GM23338 (cell line): ENCODE results near the gene ZNF831. TPM values are rescaled to one million over a fixed set of nuclear protein-coding genes. Genes with fewer than 3 reads are reported as not detected.

Experiments used
- ATAC-seq: fragments of 200-7000 bp; cut with Tn5 transposase; 3 replicates; pipeline ENCODE4 v1.9.1; 2020
- DNase-seq: peaks from one replicate; pipeline ENCODE4 v3.0.0-alpha.2; 2015; ENCODE audit warnings: low spot score
- H2AFZ ChIP-seq: fragments of 200-600 bp; sonication (generic); 2 replicates; pipeline ENCODE4 v1.8.0; 2016; ENCODE audit warnings: antibody characterized with exemption, mild to moderate bottlenecking, moderate library complexity
- H3F3A ChIP-seq: fragments of 200-600 bp; sonication (generic); replicated peaks from 2 replicates; pipeline ENCODE4 v1.8.0; 2017; ENCODE audit warnings: antibody characterized with exemption, mixed run types, low read depth
- H3K27ac ChIP-seq: fragments of 200-600 bp; sonication (generic); 2 replicates; pipeline ENCODE4 v1.6.1; 2016; ENCODE audit warnings: low read depth
- H3K27me3 ChIP-seq: fragments of 200-600 bp; sonication (generic); 2 replicates; pipeline ENCODE4 v1.8.0; 2016; ENCODE audit warnings: mild to moderate bottlenecking, mixed run types, moderate library complexity; ENCODE audit not compliant: insufficient read depth
- H3K36me3 ChIP-seq: fragments of 200-600 bp; sonication (generic); 2 replicates; pipeline ENCODE4 v1.8.0; 2016; ENCODE audit warnings: mild to moderate bottlenecking; ENCODE audit not compliant: insufficient read depth
- H3K4me1 ChIP-seq: fragments of 200-600 bp; sonication (generic); 2 replicates; pipeline ENCODE4 v1.8.0; 2016; ENCODE audit warnings: mild to moderate bottlenecking, moderate library complexity; ENCODE audit not compliant: insufficient read depth
- H3K4me2 ChIP-seq: fragments of 200-600 bp; sonication (generic); 2 replicates; pipeline ENCODE4 v1.7.1; 2017; ENCODE audit warnings: mixed run types
- H3K4me3 ChIP-seq: fragments of 200-600 bp; sonication (generic); 2 replicates; pipeline ENCODE4 v1.6.1; 2016; ENCODE audit warnings: mixed run types
- H3K79me2 ChIP-seq: fragments of 200-600 bp; sonication (generic); replicated peaks from 2 replicates; pipeline ENCODE4 v1.8.0; 2017; ENCODE audit warnings: mild to moderate bottlenecking; ENCODE audit not compliant: insufficient read depth
- H3K9me2 ChIP-seq: fragments of 200-600 bp; sonication (generic); 2 replicates; pipeline ENCODE4 v1.8.0; 2017; ENCODE audit not compliant: insufficient read depth
- H4K20me1 ChIP-seq: fragments of 200-600 bp; sonication (generic); replicated peaks from 2 replicates; pipeline ENCODE4 v1.8.0; 2017; ENCODE audit warnings: mild to moderate bottlenecking; ENCODE audit not compliant: insufficient read depth
- H3K27ac Mint-ChIP-seq: 2 replicates; pipeline ENCODE4 v1.8.0; 2020; ENCODE audit warnings: inconsistent platforms, mild to moderate bottlenecking, moderate library complexity, mixed read lengths
- H3K27me3 Mint-ChIP-seq: 3 replicates; pipeline ENCODE4 v1.8.0; 2022; ENCODE audit warnings: low read depth, mild to moderate bottlenecking, moderate library complexity, mixed read lengths, inconsistent platforms; ENCODE audit not compliant: insufficient read depth, poor library complexity
- H3K36me3 Mint-ChIP-seq: 3 replicates; pipeline ENCODE4 v1.8.0; 2021; ENCODE audit warnings: low read depth, mild to moderate bottlenecking, inconsistent platforms, moderate library complexity, mixed read lengths
- H3K4me1 Mint-ChIP-seq: 3 replicates; pipeline ENCODE4 v1.8.0; 2020; ENCODE audit warnings: mild to moderate bottlenecking, inconsistent platforms, mixed read lengths
- H3K4me3 Mint-ChIP-seq: 3 replicates; pipeline ENCODE4 v1.8.0; 2021; ENCODE audit warnings: moderate library complexity, mild to moderate bottlenecking, inconsistent platforms, mixed read lengths
- H3K9me3 Mint-ChIP-seq: 3 replicates; pipeline ENCODE4 v1.8.0; 2020; ENCODE audit warnings: moderate library complexity, mild to moderate bottlenecking, inconsistent platforms, mixed read lengths
- EZH2phosphoT487 ChIP-seq: fragments of 200-600 bp; sonication (generic); IDR thresholded peaks from one replicate; pipeline ENCODE4 v1.8.1; 2018; ENCODE audit warnings: antibody characterized with exemption; ENCODE audit not compliant: unreplicated experiment
- POLR2AphosphoS5 ChIP-seq: IDR thresholded peaks from 2 replicates; pipeline ENCODE4 v1.6.1; 2016; ENCODE audit warnings: antibody characterized with exemption, low read depth
- ZNF114 ChIP-seq: fragments of 250-450 bp; sonication (Bioruptor Pico); IDR thresholded peaks from 2 replicates; pipeline ENCODE4 v1.5.0; 2020; ENCODE audit warnings: mild to moderate bottlenecking, moderate library complexity
- polyA plus RNA-seq: library from polyadenylated mRNA; unstranded; fragments of >200 nt; fragmentation: Nextera tagmentation; extraction: Ambion mirVana; gene quantifications from 2 replicates; pipeline ENCODE4 v1.2.1, GENCODE V29; 2016
- total RNA-seq: library from RNA; depleted of rRNA; stranded (reverse); fragments of >200 nt; shearing (Covaris generic); gene quantifications from 2 replicates; pipeline ENCODE4 v1.2.3, GENCODE V29; 2014
- TF ChIP-seq, protein P1 (sequence below): fragments of 250-450 bp; sonication (Bioruptor Pico); IDR thresholded peaks from 2 replicates; pipeline ENCODE4 v1.5.0; 2020; ENCODE audit warnings: mild to moderate bottlenecking, moderate library complexity
- TF ChIP-seq, protein P2 (sequence below): IDR thresholded peaks from one replicate; pipeline ENCODE4 v1.6.1; 2018; ENCODE audit warnings: antibody characterized with exemption; ENCODE audit not compliant: unreplicated experiment
- TF ChIP-seq, protein P3 (sequence below): IDR thresholded peaks from 2 replicates; pipeline ENCODE4 v1.6.1; 2016; ENCODE audit warnings: antibody characterized with exemption

Gene ZNF831
- total and polyA plus RNA-seq, 2 experiments from 2014 or later = not detected

DNA sequence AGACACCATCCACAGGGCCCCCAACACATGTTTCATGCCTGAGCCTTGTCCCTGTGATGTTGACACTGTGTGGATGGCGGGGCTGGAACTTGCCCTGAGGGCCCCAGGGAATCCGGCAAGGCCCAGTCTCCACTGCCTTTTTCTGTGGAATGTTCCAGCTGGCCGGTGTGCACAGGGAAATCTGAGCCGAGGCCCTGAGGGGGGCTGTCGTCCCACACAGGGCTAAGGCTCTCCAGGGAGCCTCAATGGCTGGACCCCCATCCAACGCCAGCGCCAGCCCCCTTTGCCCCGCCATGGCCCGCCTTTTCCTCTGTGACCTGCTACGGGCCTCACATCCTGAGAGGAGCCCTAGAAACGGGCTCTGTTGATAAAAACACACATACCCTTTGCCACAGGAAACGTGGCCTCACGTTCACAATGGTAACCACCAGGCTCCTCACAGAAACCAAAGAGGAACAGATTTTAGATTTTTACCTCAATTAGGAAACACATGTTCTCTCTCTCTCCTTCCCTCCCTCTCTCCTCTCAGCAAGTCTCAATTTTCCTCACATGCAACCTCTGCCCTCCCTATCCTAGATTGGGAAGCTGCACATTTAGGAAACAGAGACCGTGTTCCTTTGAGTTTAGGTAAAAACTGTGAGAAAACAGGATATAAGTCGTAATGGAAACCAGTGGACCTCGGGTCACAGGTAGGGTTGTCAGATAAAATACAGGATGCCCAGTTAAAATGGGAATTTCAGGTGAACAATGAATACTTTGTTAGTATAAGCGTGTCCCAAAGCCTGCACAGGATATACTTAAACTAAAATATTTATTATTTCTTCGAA lies 13.7 kb upstream of the ZNF831 start:
- peaks cover 4% of the 10 kb centered on the region; the same call in 1 of the 2 replicates for H3K9me2 ChIP-seq
- no peak overlapping the region for H3K27ac ChIP-seq
- no peaks in the 10 kb centered on the region for H3K27me3 ChIP-seq
- Mint-ChIP-seq H3K36me3 (no peaks in the 10 kb centered on the region), H3K4me3 (no peak overlapping the region), H3K27me3 (peaks cover 10% of the 10 kb centered on the region), H3K27ac (no peak overlapping the region), H3K9me3 (no peaks in the 10 kb centered on the region; the same call in 1 of the 3 replicates), H3K4me1 (no peaks in the 10 kb centered on the region)
- H3F3A ChIP-seq = no peaks in the 10 kb centered on the region
- DNase-seq = no peak
- no peaks in the 10 kb centered on the region for H3K36me3 ChIP-seq
- H4K20me1 ChIP-seq = no peaks in the 10 kb centered on the region
- no peaks in the 10 kb centered on the region for H3K79me2 ChIP-seq
- no peak overlapping the region for H3K4me3 ChIP-seq
- no peak overlapping the region for H3K4me2 ChIP-seq
- H2AFZ ChIP-seq = no peak overlapping the region
- no peaks in the 10 kb centered on the region for H3K4me1 ChIP-seq
- ATAC-seq = no peak
- TF ChIP-seq, protein P1, sequence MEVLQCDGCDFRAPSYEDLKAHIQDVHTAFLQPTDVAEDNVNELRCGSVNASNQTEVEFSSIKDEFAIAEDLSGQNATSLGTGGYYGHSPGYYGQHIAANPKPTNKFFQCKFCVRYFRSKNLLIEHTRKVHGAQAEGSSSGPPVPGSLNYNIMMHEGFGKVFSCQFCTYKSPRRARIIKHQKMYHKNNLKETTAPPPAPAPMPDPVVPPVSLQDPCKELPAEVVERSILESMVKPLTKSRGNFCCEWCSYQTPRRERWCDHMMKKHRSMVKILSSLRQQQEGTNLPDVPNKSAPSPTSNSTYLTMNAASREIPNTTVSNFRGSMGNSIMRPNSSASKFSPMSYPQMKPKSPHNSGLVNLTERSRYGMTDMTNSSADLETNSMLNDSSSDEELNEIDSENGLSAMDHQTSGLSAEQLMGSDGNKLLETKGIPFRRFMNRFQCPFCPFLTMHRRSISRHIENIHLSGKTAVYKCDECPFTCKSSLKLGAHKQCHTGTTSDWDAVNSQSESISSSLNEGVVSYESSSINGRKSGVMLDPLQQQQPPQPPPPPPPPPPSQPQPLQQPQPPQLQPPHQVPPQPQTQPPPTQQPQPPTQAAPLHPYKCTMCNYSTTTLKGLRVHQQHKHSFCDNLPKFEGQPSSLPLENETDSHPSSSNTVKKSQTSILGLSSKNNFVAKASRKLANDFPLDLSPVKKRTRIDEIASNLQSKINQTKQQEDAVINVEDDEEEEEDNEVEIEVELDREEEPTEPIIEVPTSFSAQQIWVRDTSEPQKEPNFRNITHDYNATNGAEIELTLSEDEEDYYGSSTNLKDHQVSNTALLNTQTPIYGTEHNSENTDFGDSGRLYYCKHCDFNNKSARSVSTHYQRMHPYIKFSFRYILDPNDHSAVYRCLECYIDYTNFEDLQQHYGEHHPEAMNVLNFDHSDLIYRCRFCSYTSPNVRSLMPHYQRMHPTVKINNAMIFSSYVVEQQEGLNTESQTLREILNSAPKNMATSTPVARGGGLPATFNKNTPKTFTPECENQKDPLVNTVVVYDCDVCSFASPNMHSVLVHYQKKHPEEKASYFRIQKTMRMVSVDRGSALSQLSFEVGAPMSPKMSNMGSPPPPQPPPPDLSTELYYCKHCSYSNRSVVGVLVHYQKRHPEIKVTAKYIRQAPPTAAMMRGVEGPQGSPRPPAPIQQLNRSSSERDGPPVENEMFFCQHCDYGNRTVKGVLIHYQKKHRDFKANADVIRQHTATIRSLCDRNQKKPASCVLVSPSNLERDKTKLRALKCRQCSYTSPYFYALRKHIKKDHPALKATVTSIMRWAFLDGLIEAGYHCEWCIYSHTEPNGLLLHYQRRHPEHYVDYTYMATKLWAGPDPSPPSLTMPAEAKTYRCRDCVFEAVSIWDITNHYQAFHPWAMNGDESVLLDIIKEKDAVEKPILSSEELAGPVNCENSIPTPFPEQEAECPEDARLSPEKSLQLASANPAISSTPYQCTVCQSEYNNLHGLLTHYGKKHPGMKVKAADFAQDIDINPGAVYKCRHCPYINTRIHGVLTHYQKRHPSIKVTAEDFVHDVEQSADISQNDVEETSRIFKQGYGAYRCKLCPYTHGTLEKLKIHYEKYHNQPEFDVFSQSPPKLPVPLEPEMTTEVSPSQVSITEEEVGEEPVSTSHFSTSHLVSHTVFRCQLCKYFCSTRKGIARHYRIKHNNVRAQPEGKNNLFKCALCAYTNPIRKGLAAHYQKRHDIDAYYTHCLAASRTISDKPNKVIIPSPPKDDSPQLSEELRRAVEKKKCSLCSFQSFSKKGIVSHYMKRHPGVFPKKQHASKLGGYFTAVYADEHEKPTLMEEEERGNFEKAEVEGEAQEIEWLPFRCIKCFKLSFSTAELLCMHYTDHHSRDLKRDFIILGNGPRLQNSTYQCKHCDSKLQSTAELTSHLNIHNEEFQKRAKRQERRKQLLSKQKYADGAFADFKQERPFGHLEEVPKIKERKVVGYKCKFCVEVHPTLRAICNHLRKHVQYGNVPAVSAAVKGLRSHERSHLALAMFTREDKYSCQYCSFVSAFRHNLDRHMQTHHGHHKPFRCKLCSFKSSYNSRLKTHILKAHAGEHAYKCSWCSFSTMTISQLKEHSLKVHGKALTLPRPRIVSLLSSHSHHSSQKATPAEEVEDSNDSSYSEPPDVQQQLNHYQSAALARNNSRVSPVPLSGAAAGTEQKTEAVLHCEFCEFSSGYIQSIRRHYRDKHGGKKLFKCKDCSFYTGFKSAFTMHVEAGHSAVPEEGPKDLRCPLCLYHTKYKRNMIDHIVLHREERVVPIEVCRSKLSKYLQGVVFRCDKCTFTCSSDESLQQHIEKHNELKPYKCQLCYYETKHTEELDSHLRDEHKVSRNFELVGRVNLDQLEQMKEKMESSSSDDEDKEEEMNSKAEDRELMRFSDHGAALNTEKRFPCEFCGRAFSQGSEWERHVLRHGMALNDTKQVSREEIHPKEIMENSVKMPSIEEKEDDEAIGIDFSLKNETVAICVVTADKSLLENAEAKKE (CRISPR knock-in tag) = no peak
- no peak for TF ChIP-seq EZH2phosphoT487
- TF ChIP-seq, protein P2, sequence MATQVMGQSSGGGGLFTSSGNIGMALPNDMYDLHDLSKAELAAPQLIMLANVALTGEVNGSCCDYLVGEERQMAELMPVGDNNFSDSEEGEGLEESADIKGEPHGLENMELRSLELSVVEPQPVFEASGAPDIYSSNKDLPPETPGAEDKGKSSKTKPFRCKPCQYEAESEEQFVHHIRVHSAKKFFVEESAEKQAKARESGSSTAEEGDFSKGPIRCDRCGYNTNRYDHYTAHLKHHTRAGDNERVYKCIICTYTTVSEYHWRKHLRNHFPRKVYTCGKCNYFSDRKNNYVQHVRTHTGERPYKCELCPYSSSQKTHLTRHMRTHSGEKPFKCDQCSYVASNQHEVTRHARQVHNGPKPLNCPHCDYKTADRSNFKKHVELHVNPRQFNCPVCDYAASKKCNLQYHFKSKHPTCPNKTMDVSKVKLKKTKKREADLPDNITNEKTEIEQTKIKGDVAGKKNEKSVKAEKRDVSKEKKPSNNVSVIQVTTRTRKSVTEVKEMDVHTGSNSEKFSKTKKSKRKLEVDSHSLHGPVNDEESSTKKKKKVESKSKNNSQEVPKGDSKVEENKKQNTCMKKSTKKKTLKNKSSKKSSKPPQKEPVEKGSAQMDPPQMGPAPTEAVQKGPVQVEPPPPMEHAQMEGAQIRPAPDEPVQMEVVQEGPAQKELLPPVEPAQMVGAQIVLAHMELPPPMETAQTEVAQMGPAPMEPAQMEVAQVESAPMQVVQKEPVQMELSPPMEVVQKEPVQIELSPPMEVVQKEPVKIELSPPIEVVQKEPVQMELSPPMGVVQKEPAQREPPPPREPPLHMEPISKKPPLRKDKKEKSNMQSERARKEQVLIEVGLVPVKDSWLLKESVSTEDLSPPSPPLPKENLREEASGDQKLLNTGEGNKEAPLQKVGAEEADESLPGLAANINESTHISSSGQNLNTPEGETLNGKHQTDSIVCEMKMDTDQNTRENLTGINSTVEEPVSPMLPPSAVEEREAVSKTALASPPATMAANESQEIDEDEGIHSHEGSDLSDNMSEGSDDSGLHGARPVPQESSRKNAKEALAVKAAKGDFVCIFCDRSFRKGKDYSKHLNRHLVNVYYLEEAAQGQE = no peak
- TF ChIP-seq, protein P3, sequence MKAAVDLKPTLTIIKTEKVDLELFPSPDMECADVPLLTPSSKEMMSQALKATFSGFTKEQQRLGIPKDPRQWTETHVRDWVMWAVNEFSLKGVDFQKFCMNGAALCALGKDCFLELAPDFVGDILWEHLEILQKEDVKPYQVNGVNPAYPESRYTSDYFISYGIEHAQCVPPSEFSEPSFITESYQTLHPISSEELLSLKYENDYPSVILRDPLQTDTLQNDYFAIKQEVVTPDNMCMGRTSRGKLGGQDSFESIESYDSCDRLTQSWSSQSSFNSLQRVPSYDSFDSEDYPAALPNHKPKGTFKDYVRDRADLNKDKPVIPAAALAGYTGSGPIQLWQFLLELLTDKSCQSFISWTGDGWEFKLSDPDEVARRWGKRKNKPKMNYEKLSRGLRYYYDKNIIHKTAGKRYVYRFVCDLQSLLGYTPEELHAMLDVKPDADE = no peak
- TF ChIP-seq ZNF114 (CRISPR knock-in tag) = no peak
- TF ChIP-seq POLR2AphosphoS5 = no peak
